C4-2B (cell line): Measurements from ENCODE around the gene ARPC1B.

Experiments
- CTCF ChIP-seq: fragments of 450-650 bp; conservative IDR thresholded peaks from 2 replicates; pipeline ENCODE4 v1.5.1; 2017; ENCODE audit warnings: mild to moderate bottlenecking
- ZFX ChIP-seq: fragments of 450-650 bp; IDR thresholded peaks from 2 replicates; pipeline ENCODE4 v1.6.1; 2017

DNA sequence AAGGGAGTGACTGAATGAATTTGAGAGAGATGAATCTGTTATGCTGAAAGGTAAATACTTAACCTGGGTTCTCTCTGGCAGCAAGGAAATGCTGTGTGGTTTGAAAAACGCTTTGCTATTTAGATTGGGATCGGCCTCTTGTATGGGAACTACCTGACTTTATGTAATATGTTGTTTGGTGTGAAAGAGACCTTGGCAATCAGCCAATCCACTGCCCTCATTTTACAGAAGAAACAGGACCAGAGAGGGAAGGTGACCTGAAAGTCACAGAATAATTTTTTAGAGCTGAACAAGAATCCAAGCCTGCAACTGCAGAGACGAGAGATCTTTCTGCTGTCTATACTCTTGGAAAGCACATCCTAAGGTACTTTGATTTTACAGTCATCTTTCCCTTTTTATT, 35.3 kb downstream of the ARPC1B start:
- no peak for TF ChIP-seq CTCF
- TF ChIP-seq ZFX: no peak
